SU-DHL-6 (cell line): ENCODE results near the gene TNS1.

ENCODE experiments used
- H2AFZ ChIP-seq: fragments of 200-600 bp; sonication (generic); 2 replicates; pipeline ENCODE4 v1.6.1; 2014; ENCODE audit warnings: low read depth, mild to moderate bottlenecking, moderate library complexity, mixed read lengths, antibody characterized with exemption, low read length; ENCODE audit not compliant: severe bottlenecking
- H3F3A ChIP-seq: fragments of 200-600 bp; shearing (Covaris generic); 2 replicates; pipeline ENCODE4 v1.6.0; 2016; ENCODE audit warnings: antibody characterized with exemption, mild to moderate bottlenecking; ENCODE audit not compliant: insufficient read depth
- H3K27ac ChIP-seq: fragments of 200-600 bp; sonication (generic); 2 replicates; pipeline ENCODE4 v1.5.1; 2016; ENCODE audit warnings: low read depth, mild to moderate bottlenecking, low read length, moderate library complexity, mixed read lengths
- H3K27me3 ChIP-seq: fragments of 200-600 bp; sonication (generic), shearing (Covaris generic); 2 replicates; pipeline ENCODE4 v1.6.0; 2014; ENCODE audit warnings: mild to moderate bottlenecking, low read length
- H3K36me3 ChIP-seq: fragments of 200-600 bp; sonication (generic); 2 replicates; pipeline ENCODE4 v1.6.1; 2014; ENCODE audit warnings: mild to moderate bottlenecking, low read length, mixed read lengths
- H3K4me2 ChIP-seq: fragments of 300-600, 200-600 bp; shearing (Covaris generic), sonication (generic); 2 replicates; pipeline ENCODE4 v1.6.0; 2014; ENCODE audit warnings: low read length, low read depth, mild to moderate bottlenecking; ENCODE audit not compliant: poor library complexity, severe bottlenecking
- H3K4me3 ChIP-seq: fragments of 200-600 bp; sonication (generic); 2 replicates; pipeline ENCODE4 v1.5.1; 2014; ENCODE audit warnings: antibody characterized with exemption, low read length, mild to moderate bottlenecking, mixed read lengths; ENCODE audit not compliant: insufficient read depth, poor library complexity, severe bottlenecking
- H3K79me2 ChIP-seq: fragments of 200-600 bp; sonication (generic); 2 replicates; pipeline ENCODE4 v1.6.1; 2014; ENCODE audit warnings: mild to moderate bottlenecking, low read length, moderate library complexity; ENCODE audit not compliant: insufficient read depth
- H3K9ac ChIP-seq: fragments of 200-600 bp; sonication (generic); 2 replicates; pipeline ENCODE4 v1.7.0; 2014; ENCODE audit warnings: mild to moderate bottlenecking, low read length
- H3K9me2 ChIP-seq: fragments of 200-600 bp; sonication (generic); replicated peaks from 2 replicates; pipeline ENCODE4 v1.6.1; 2014; ENCODE audit warnings: low read length; ENCODE audit not compliant: insufficient read depth
- H3K9me3 ChIP-seq: fragments of 200-600 bp; sonication (generic); 2 replicates; pipeline ENCODE4 v1.6.1; 2014; ENCODE audit warnings: low read length, mixed read lengths; ENCODE audit not compliant: insufficient read depth
- H4K20me1 ChIP-seq: fragments of 200-600 bp; sonication (generic); 2 replicates; pipeline ENCODE4 v1.6.1; 2014; ENCODE audit warnings: low read depth, mild to moderate bottlenecking, antibody characterized with exemption, low read length, moderate library complexity, mixed read lengths
- EZH2phosphoT487 ChIP-seq: fragments of 200-600 bp; sonication (generic), shearing (Covaris generic); conservative IDR thresholded peaks from 2 replicates; pipeline ENCODE4 v1.6.1; 2018; ENCODE audit warnings: mild to moderate bottlenecking, antibody characterized with exemption, low read length, moderate library complexity, mixed read lengths
- TF ChIP-seq, protein P1 (sequence below): fragments of 200-600 bp; sonication (generic); IDR thresholded peaks from one replicate; pipeline ENCODE4 v1.5.1; 2017; ENCODE audit warnings: antibody characterized with exemption, mild to moderate bottlenecking, low read length, moderate library complexity; ENCODE audit not compliant: insufficient read depth, poor library complexity, severe bottlenecking

Gene TNS1

GRCh38 chr2:217752714-217753459 is 249.9 kb downstream of the TNS1 start:
- Histone ChIP-seq H3K27ac (no peak overlapping the region), H3K9ac (no peak overlapping the region), H3K79me2 (no peaks in the 10 kb centered on the region), H3F3A (no peaks in the 10 kb centered on the region), H3K9me2 (no peaks in the 10 kb centered on the region), H3K4me3 (no peak overlapping the region), H3K9me3 (no peaks in the 10 kb centered on the region), H2AFZ (no peak overlapping the region), H3K36me3 (no peaks in the 10 kb centered on the region), H3K27me3 (no peaks in the 10 kb centered on the region), H4K20me1 (no peaks in the 10 kb centered on the region), H3K4me2 (no peak overlapping the region)
- no peak for TF ChIP-seq EZH2phosphoT487
- TF ChIP-seq, protein P1, sequence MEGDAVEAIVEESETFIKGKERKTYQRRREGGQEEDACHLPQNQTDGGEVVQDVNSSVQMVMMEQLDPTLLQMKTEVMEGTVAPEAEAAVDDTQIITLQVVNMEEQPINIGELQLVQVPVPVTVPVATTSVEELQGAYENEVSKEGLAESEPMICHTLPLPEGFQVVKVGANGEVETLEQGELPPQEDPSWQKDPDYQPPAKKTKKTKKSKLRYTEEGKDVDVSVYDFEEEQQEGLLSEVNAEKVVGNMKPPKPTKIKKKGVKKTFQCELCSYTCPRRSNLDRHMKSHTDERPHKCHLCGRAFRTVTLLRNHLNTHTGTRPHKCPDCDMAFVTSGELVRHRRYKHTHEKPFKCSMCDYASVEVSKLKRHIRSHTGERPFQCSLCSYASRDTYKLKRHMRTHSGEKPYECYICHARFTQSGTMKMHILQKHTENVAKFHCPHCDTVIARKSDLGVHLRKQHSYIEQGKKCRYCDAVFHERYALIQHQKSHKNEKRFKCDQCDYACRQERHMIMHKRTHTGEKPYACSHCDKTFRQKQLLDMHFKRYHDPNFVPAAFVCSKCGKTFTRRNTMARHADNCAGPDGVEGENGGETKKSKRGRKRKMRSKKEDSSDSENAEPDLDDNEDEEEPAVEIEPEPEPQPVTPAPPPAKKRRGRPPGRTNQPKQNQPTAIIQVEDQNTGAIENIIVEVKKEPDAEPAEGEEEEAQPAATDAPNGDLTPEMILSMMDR = no peak

DNA sequence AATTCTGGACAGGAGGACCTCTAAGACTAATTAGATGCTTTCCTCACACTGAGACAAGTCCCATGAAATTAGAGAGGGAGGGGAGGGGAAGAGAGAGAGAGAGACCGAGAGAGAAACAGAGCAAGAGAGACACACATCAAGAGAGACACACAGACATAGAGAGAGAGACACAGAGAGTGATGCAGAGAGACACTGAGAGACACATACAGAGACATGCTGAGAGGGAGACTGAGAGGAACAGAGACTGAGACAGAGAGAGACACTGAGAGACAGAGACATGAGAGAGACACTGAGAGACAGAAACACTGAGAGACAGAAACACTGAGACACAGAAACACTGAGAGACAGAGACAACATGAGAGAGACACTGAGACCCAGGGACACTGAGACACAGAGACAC is 250.8 kb downstream of the TNS1 start:
- no peaks in the 10 kb centered on the region for H3K27me3 ChIP-seq
- H3F3A ChIP-seq = no peaks in the 10 kb centered on the region
- H3K9ac ChIP-seq = no peak overlapping the region
- H3K9me3 ChIP-seq = no peaks in the 10 kb centered on the region
- H3K4me3 ChIP-seq = no peak overlapping the region
- H3K79me2 ChIP-seq = no peaks in the 10 kb centered on the region
- no peak overlapping the region for H2AFZ ChIP-seq
- H3K27ac ChIP-seq = no peak overlapping the region
- no peaks in the 10 kb centered on the region for H3K9me2 ChIP-seq
- no peaks in the 10 kb centered on the region for H4K20me1 ChIP-seq
- H3K36me3 ChIP-seq = no peaks in the 10 kb centered on the region
- TF ChIP-seq EZH2phosphoT487 = no peak
- TF ChIP-seq, protein P1 = no peak
- H3K4me2 ChIP-seq = no peak overlapping the region

DNA sequence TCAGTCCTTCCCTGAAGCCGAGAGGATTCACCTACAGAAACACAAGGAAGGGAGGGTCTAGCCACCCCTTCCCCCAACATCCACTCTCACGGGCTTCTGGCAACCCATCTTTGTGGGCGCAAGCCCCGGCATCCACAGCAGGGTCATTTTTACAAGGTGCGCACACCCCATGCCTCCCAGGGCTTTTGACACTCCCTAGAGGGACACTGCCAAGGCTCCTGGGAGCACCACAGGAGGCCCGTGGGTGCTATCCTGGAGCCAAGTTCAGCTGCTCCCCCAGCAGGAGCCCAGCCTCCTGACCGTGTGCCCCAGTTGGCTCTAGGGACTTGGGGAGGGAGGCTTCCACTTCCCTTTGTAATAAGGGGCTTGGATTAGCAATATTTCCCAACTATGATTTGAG is 251.6 kb downstream of the TNS1 start:
- no peaks in the 10 kb centered on the region for H3F3A ChIP-seq
- H3K9me2 ChIP-seq = no peaks in the 10 kb centered on the region
- TF ChIP-seq, protein P1 = no peak
- no peak for TF ChIP-seq EZH2phosphoT487
- H3K27ac ChIP-seq = no peak overlapping the region
- H3K9ac ChIP-seq = no peak overlapping the region
- H3K79me2 ChIP-seq = no peaks in the 10 kb centered on the region
- H4K20me1 ChIP-seq = no peaks in the 10 kb centered on the region
- H3K9me3 ChIP-seq = no peaks in the 10 kb centered on the region
- H3K4me3 ChIP-seq = no peak overlapping the region
- H3K27me3 ChIP-seq = no peaks in the 10 kb centered on the region
- no peaks in the 10 kb centered on the region for H3K36me3 ChIP-seq
- no peak overlapping the region for H3K4me2 ChIP-seq
- no peak overlapping the region for H2AFZ ChIP-seq
